Tibial nerve (tissue), 4 donors: ENCODE data around the gene SRGAP2C.
"Not testable (repeated sequence)": the region's sequence is repeated elsewhere in the genome, so short reads cannot be mapped to it uniquely, and the experiment has no call there.

ENCODE experiments used
- CTCF ChIP-seq, 5 experiments: fragments of 200-600 bp in 3 of 5; fragments of 450-650 bp in 2 of 5; sonication (generic) in 3 of 5; IDR thresholded peaks; one replicate each; pipeline ENCODE4 v1.5.1; 2016 to 2019; ENCODE audit warnings: antibody characterized with exemption in 5 of 5, mild to moderate bottlenecking in 3 of 5, moderate library complexity in 2 of 5
- EP300 ChIP-seq, 2 donors: sonication (generic); formaldehyde crosslinking; IDR thresholded peaks; one replicate each; pipeline ENCODE4 v1.6.1; 2017; ENCODE audit warnings: antibody characterized with exemption in 2 of 2, mild to moderate bottlenecking in 1 of 2

GRCh38 chr1:121283587-121284180 lies 98.9 kb downstream of the SRGAP2C start:
- TF ChIP-seq CTCF, EP300 (IDR thresholded peaks at IDR 0.05): not testable (repeated sequence)
